ENCODE results near the gene CEBPE.

GRCh38 chr14:23147676-23148075 is 28.6 kb upstream of the CEBPE start:
- TF ChIP-seq EZH2 (IDR thresholded peaks at IDR 0.05; ENCODE audit: insufficient read depth, poor library complexity, severe bottlenecking) (no peak), EZH2phosphoT487 (IDR thresholded peaks at IDR 0.05; ENCODE audit: insufficient read depth, low read depth) (no peak)

Measured in GM23248 (cell line).